HL-60/S4 treated with phorbol 12-myristate 13-acetate at 8.2 ng/mL for 4 days and 3 days (cell line): Measurements from ENCODE around the gene ARFGAP3.
"Not testable (repeated sequence)": the region's sequence is repeated elsewhere in the genome, so short reads cannot be mapped to it uniquely, and the experiment has no call there.

Experiments used
- in situ Hi-C: fragments of 300-500 bp; cut with MboI; formaldehyde crosslinking; loops from 2 replicates; pipeline ENCODE4 v1.15.0; 2022; ENCODE audit warnings: low sequenced_read_pairs

Gene ARFGAP3

DNA sequence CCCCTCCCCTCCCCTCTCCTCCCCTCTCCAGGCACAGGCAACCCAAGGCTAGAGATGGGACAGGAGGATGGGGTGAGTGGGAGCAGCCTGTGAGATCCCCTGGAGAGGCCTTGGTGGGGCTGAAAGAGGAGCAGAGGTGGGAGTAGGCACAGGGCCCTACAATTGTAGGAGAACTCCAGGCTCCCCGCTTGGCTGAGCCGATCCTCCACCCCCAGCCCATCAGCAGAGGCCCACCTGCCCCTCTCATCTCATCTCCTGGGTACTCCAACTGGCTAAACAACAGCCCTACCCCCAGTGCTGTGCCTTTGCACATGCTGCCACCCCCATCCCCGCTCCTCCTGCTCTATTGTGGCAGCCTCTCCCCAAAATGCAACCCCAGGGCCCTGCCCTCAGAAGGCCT is 84.4 kb downstream of the ARFGAP3 start:
- in situ Hi-C loops, result no loop called here

DNA sequence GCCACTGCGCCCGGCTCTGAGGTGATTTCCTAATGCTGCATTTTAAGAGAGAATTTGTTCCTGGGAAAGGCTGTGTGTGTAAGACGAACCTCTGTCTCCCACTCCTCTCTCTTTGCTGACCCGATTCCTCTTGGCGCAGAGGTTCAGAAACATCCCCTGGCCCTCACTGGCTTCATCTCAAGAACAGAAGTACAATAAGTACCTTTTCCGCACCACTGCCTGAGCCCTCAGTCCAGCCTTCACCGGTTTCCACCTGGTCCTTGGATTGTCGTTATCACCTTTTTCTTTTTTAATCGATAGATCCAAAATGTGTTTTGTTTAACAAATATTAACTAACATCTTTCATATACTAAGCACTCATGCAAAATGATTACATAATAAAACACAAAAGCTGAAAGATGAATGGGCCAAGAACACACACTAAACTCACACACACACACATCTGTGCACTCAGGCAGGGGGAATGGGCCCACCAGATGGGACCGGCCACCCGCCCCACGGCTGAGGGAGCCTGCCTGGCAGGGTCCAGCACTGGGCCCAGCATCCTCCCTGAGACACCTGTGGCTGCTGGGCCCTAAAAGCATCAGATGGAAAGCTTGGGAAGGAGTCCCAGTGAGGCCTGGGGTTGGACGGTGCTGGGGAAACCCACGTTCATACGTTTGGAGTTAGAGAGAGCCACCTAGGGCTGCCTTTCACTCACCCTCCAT is 86.0 kb downstream of the ARFGAP3 start:
- in situ Hi-C loops, result no loop called here

DNA sequence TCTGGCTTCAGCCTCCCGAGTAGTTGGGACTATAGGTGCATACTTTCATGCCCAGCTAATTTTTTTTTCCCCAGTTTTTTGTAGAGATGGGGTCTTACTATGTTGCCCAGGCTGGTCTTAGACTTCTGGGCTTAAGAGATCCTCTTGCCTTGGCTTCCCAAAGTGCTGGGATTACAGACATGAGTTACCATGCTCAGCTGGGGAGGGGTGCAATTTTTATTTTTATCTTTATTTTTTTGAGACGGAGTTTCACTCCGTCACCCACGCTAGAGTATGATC is 86.7 kb downstream of the ARFGAP3 start:
- in situ Hi-C loops, result no loop called here

DNA sequence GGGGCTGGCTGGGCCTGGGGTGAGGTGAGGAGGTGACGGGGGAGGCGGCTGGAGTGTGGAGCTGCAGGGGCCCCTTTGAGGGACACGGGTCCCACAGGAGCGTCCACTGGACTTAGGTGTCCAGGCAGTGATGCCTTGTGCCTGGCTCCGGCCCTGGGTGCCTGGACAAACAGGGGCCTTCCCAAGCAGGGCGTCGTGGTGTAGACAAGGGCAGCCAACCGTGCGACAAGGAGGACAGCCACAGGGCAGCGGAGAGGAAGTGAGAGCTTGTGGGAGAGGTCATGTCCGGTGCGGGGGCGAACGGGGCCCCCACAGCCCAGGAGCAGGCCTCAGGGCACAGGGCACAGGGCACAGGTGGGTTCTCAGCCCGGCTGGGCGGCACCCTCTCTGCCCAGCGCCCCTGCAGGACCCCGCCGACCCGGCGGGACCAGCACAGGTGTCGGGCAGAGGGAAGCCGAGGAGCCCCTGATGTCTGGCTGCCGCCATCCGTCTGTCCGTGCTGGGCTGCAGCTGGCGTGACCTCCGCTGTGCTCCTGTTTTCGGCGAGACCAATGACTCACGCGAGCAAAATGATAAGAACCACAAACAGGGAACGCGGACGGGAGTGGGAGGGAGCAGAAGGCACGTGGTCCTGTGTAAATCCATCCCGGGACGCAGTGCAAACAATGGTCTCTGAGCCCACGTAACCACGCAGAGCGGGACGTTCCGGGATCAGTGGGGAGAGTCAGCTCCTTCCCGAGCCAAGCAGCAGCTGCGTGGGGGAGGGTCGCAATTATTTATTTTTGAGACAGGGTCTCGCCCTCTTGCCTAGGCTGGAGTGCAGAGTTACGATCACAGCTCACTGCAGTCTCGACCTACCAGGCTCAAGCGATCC is 87.3 kb downstream of the ARFGAP3 start:
- in situ Hi-C loops, result no loop called here

DNA sequence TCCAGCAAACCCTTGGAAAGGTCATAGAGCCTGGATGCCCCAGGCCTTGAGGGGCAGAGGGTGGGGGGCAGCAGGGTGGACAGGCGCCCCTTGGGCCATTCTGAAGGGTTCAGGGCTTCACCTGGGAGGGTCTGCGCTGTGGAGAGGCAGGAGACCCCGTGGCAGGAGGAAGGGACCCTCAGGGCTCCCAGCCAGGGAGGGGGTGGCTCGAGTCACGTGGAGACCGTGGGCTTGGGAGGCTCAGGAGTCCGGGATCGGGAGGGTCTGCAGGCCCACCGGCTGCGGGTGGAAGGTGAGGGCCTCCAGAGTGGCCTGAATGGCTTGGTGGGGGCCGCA is 87.9 kb downstream of the ARFGAP3 start:
- in situ Hi-C loops, result no loop called here

DNA sequence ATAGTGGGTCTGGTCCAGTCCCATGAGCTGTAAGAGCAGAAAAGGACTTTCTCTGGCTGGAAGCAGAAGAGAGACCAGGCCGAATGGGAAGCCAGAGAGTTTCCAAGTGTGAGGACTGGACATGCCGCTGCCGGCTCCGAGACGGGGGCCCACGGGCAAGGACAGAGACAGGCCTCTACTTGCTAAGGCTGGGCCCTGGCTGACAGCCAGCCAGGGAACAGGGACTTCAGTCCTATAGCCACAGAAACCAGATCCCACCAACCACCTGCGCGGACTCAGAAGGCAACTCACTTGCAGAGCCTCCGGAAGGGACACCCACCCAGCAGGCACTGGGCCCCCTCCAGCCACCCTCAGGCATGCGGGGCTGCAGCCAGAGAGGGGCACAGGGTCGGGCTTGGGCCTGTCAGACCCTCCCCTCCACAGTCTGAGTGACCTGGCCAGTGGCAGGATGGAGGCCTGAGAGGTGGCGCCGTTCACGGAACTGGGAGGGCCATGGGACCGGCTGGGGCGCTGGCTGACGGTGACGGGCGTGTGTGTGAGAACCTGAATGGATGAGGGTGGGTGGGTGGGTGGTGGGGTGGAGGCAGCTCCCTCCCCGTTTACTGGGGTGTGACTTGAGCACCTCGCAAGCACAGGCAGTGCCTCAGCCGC is 88.6 kb downstream of the ARFGAP3 start:
- in situ Hi-C loops, result no loop called here

DNA sequence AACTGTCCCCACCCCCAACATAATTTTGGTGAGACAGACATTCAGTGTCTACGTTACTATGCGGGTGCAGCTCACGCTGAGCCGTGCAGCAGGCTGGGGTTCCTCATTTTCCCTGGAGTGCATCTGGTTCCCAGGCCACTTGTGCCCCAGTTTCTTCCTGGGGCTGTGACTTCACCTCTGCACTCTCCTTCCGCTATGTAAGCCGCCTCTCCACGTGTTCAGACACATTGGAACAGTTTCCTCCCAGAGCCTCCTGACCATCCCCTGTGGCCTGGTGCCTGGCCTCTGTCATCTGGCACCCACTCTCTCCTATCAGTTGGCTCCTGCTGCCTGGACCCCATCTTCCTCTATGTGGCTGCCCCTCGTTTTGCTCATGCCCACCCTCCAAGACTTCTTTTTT is 90.2 kb downstream of the ARFGAP3 start:
- in situ Hi-C loops, result no loop called here

DNA sequence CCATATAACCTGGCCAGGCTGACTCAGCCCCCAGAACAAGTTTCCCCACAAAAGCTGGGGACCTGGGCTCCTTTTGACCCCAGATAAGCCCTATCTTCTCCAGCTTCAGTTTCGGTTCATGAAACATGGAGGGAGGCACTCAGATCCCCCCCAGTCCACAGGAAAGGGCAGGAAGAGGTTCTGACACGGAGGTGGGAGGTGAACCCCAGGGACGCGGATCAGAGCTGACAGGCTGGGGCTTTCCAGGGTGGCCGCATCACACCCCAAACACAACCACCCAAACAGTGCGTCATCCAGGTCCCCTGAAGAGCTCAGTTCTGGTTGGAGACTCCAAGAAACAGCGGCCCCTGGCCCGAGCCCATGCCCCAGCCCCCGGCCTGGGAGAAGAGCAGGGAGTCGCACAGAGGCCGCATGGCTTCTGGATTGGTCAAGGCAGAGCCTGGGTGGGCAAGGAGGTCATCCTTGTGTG is 92.1 kb downstream of the ARFGAP3 start:
- in situ Hi-C loops, result no loop called here

DNA sequence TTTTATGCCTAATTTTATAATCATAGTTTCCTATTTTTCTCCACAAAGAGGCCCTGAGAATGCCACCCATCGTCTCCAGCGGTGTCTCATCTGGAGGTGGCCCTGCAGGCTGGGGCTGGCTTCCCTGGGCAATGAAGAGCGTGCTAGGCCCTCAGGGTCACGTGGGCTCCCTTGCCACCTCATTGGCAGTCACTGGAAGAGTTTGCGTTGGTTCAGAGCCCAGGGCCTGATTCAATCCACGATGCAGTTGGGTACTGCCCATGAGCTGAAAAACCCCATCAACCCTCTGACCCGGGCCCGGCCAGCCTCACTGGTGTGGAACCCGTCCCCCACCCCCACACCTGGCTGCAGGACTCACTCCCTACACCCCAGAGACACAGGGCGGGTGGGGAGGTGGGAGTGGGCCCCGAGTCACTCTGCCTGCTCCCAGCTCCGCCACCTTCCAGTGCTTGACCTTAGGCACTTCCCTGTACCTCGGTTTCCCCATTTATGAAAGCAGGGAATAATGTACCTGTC is 93.0 kb downstream of the ARFGAP3 start:
- in situ Hi-C loops, result no loop called here

DNA sequence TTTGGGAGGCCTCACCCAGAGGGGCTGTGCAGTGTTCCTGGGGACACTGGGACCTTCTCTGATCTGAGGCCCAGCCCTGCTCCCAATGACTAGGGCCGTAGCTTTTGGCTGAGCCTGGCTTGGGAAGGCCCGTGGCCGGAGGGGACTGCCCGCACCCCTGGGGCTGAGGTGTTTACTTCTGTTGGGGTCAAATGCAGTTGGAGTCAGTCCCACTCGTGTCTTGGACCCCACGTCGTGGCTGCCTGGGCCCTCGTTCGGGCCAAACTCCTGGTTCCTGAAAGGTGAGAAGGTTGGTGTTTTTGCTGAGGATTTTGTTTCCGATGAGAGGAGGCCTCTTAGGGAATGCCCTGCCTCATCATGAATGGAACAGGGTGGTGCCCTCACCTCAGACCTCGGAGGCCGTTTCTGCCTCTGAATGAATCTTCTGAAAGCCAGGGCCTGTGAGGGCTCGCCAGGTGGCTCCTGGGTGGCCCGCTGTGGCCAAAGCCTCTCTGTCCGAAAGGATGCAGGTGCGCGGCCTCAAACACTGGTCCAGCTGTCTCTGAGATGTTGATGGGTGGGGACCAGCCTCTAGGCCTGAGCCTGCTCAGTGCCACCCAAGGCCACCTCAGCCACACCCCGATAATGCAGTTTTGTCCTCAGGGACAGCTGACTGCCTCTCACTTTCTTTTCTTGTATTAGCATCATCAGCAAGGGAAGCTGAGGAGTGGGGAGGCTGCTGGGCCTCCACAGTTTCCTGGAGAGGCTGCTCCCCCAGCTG is 96.1 kb downstream of the ARFGAP3 start:
- in situ Hi-C loops, result no loop called here

DNA sequence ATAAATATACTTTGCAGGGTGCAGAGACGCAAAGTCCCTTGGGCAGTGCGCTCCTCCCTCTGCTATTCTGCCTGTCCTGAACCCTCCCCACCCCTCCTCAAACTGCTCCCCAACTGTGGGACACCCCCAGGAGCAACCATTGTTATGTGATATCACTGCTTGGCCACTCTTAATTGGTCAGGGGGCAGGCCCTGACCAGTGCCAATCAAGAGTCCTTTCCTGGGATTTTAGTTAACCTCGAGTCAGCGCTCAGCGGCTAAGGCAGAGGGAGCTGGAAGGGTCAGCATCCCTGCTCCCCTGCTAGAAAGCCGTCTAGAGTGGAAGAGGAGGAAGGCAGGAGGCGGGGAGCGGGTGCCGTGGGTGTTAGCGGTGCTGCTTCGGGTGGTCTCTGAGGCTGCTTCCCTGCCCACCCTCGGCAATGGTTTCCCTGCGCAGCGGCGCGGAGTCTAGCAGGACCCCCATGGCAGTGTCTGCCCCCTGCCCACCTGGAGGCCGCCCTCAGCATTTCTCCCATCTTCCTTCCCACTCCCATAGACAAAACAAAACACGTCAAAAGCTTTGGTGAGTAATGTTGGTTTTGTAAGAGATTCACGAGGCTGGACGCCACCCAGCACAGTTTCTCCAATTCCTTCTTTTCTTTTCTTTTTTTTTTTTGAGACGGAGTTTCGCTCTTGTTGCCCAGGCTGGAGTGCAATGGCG is 98.0 kb downstream of the ARFGAP3 start:
- in situ Hi-C loops, result no loop called here

DNA sequence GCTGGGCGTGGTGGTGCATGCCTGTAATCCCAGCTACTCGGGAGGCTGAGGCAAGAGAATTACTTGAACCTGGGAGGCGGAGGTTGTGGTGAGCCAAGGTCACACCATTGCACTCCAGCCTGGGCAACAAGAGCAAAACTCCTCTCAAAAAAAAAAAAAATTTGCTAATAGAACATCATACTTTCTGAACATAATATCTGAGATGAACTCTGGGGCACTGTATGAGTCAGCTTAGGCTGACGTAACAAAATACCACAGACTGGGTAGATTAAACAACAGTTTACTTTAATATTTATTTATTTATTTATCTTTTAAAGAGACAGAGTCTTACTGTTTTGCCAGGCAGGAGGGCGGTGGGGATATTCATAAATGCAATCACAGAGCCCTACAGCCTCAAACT is 101.5 kb downstream of the ARFGAP3 start:
- in situ Hi-C loops, result not testable (repeated sequence)

DNA sequence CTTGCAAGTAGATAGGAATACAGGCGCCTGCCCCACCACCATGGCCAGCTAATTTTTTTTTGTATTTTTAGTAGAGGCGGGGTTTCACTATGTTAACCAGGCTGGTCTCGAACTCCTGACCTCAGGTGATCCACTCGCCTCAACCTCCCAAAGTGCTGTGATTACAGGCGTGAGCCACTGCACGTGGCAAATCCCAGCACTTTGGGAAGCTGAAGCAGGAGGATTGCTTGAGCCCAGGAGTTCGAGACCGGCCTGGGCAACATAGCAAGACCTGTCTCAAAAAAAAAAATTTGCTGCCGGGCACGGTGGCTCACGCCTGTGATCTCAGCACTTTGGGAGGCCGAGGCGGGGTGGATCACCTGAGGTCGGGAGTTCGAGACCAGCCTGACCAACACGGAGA is 102.0 kb downstream of the ARFGAP3 start:
- in situ Hi-C loops, result not testable (repeated sequence)

DNA sequence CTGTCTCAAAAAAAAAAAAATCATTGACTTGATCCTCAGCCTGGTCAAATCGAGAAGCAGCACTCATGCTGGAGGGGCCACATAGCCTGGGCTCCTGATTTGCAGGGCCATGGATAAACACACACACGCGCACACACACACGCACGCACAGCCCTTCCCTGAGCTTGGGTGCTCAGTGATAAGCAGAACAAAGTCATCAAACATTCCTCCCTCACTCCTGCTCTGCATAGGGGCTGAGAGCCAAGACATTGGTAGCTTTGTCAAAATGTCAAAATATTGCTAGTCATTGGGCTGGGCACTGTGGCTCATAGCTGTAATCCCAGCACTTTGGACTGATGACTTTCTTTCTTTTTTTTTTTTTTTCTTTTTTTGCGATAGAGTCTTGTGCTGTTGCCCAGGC is 102.4 kb downstream of the ARFGAP3 start:
- in situ Hi-C loops, result no loop called here

DNA sequence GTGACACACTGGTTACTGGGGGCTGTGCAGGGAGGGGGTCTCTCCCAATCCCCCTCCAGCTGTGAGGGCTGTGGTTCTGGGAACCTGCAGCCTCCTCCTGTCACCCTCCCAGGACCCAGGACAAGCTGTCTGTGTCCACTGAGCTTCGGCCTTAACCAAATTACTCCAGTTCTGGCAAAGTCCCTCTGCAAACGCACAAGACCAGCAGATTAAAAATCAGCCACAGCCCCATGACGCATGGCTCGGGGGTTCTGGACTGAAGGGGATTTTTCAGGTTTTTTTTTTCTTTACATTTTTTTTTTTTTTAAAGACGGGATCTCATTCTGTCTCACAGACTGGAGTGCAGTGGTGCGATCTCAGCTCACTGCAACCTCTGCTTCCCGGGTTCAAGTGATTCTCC is 104.2 kb downstream of the ARFGAP3 start:
- in situ Hi-C loops, result no loop called here

DNA sequence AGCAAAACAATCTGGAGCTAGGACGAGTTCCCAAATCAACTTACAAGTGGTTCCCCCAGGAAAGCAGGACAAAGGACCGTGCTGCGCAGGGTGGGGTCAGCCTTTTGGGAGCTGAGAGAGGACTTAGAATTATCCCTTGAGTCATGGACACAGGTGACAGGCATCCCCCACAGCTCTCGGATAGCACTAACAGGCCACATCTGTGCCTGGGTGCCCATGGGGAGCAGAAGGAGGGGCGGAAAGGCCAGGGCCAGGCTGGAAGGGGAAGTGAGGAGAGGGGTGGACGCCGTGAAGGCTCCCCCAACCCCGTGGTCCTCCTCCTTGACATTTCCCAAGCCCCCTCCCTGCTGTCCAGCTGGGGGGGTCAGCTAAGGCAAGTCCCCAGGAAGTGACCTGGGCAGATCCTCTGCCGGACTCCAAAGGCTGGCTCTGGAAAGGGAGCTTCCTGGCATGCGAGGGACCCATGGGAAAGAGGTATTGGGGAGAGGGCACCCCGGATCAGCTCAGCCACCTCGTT is 104.8 kb downstream of the ARFGAP3 start:
- in situ Hi-C loops, result no loop called here

DNA sequence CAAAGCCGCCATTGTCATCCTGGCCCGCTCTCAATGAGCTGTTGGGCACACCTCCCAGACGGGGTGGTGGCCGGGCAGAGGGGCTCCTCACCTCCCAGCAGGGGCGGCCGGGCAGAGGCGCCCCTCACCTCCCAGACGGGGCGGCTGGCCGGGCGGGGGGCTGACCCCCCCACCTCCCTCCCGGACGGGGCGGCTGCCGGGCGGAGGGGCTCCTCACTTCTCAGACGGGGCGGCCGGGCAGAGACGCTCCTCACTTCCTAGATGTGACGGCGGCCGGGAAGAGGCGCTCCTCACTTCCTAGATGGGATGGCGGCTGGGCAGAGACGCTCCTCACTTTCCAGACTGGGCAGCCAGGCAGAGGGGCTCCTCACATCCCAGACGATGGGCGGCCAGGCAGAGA is 106.7 kb downstream of the ARFGAP3 start:
- in situ Hi-C loops, result not testable (repeated sequence)

DNA sequence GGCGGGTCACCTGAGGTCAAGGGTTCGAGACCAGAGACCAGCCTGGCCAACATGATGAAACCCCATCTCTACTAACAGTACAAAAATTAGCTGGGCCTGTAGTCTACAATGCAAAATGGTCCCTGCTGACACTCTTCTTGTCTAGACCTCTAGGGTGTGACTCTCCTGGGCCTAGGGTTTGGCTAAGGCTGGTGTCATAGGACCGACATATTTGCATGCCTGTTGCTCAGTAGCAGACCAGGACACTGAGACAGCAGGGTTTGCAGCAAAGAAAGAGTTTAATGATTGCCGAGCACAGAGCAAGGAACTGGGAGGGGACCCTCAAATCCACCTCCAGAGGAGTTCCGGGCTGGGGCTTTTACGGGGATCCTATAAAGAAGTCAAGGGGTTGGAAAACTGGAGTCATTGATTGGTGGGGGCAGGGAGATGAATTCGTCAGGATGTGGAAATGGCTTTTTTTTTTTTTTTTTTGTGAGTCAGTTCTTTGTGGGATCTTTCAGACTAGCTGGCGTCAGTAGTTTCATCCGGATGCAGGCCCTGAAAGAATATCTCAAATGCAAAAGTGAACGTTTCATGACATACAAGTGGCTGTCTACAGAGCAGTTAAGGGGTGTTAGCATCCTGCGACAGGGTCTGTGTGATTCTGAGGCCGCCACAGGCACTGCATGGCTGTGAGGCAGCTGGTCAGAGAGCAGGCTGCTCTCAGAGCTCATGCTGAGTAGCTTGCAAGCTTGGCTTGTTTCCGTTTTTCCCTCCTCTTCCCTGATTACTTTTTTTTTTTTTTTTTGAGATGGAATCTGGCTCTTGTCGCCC is 109.2 kb downstream of the ARFGAP3 start:
- in situ Hi-C loops, result no loop called here
